Measurements from ENCODE around the gene USP34. TPM values are rescaled to one million over a fixed set of nuclear protein-coding genes. Genes with fewer than 3 reads are reported as not detected.

USP34 gene
- total and polyA plus RNA-seq, 2 donors from 2014 or later, result 37.2 to 112 TPM

DNA sequence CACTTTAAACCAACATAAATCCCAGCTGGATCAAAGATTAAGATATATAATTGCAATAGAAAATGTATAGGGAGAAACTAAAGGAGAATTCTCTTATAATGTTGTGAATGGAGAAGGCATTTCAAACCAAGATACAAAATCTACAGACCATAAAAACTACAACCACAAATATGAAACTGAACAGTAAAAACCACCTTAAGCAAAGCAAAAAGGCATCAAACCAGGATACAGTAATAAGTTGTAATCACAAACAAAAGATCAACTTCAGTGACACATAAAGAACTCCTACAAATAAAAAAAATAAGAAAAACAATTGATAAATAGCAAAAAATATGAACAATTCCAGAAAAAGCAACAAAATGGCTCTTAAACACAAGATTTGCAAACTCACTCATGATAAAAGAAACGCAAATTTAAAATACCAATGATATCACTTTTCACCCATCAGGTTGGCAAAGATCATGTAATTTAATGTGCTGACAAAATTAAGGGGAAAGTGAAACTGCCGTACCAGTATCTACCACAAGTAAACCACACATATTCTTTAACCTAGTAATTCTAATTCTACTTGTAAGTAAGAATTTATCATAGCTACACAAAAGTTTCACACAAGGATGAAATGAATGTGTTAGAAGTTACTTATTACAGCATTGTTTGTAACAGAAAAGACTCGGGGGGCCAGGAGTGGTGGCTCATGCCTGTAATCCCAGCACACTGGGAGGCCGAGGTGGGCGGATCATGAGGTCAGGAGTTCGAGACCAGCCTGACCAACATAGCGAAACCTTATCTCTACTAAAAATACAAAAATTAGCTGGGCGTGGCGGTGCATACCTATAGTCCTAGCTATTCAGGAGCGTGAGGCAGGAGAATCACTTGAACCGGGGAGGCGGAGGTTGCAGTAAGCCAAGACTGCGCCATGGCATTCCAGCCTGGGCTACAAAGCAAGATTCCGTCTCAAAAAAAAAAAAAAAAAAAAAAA lies 101.9 kb downstream of the USP34 start:
- FAIRE-seq, result no peak

DNA sequence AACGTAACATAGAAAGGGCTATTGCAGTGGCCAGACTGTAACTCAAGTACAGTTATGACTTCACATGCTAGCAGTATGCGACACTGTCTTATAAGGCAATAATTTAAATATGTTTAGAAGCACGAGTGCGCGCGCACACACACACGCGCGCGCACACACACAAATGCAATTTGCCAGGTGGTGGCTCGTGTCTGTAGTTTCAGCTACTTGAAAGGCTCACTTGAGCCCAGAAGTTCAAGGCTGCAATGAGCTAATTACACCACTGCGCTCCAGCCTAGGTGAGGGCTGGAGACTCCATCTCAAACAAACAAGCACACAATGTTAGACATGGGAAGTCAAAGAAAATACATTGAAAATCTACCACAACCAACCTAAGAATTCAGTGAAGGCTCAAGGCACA lies 103.7 kb downstream of the USP34 start:
- Histone ChIP-seq H3K27ac (ENCODE audit: low read depth in 2 of 2, low read length in 2 of 2) (no peak overlapping the region), H3K9ac (ENCODE audit: low read length in 3 of 3) (no peak overlapping the region), H3K9me3 (ENCODE audit: control insufficient read depth in 2 of 3, insufficient read depth in 1 of 3, low read length in 3 of 3) (no peaks in the 10 kb centered on the region), H3K4me1 (ENCODE audit: control insufficient read depth in 2 of 3, insufficient read depth in 2 of 3, low read depth in 1 of 3, low read length in 3 of 3) (no peaks in the 10 kb centered on the region), H3K36me3 (ENCODE audit: control insufficient read depth in 2 of 3, insufficient read depth in 3 of 3, low read length in 3 of 3) (peaks cover 0 to 16% (median 8%) of the 10 kb centered on the region in 3 donors), H3K27me3 (ENCODE audit: control insufficient read depth, insufficient read depth, low read length) (no peaks in the 10 kb centered on the region), H3K4me3 (ENCODE audit: low read length in 3 of 3) (no peak overlapping the region)
- no peak for DNase-seq
- intact Hi-C loops (cut with DNase I), result no loop called here
- TF ChIP-seq, protein P1, sequence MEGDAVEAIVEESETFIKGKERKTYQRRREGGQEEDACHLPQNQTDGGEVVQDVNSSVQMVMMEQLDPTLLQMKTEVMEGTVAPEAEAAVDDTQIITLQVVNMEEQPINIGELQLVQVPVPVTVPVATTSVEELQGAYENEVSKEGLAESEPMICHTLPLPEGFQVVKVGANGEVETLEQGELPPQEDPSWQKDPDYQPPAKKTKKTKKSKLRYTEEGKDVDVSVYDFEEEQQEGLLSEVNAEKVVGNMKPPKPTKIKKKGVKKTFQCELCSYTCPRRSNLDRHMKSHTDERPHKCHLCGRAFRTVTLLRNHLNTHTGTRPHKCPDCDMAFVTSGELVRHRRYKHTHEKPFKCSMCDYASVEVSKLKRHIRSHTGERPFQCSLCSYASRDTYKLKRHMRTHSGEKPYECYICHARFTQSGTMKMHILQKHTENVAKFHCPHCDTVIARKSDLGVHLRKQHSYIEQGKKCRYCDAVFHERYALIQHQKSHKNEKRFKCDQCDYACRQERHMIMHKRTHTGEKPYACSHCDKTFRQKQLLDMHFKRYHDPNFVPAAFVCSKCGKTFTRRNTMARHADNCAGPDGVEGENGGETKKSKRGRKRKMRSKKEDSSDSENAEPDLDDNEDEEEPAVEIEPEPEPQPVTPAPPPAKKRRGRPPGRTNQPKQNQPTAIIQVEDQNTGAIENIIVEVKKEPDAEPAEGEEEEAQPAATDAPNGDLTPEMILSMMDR (IDR thresholded peaks at IDR 0.05; ENCODE audit: borderline replicate concordance, extremely low read depth, insufficient read depth), result no peak
- no peak for FAIRE-seq

More for the DNA sequence above, 101.9 kb downstream of the USP34 start:
- TF ChIP-seq, protein P1 (IDR thresholded peaks at IDR 0.05; ENCODE audit: borderline replicate concordance, extremely low read depth, insufficient read depth), result no peak
- no peak for DNase-seq
- Histone ChIP-seq H3K4me1 (ENCODE audit: control insufficient read depth in 2 of 3, insufficient read depth in 2 of 3, low read depth in 1 of 3, low read length in 3 of 3) (no peaks in the 10 kb centered on the region), H3K27ac (ENCODE audit: low read depth in 2 of 2, low read length in 2 of 2) (no peak overlapping the region), H3K4me3 (ENCODE audit: low read length in 3 of 3) (no peak overlapping the region), H3K36me3 (ENCODE audit: control insufficient read depth in 2 of 3, insufficient read depth in 3 of 3, low read length in 3 of 3) (peaks cover 0 to 12% (median 4%) of the 10 kb centered on the region in 3 donors), H3K9me3 (ENCODE audit: control insufficient read depth in 2 of 3, insufficient read depth in 1 of 3, low read length in 3 of 3) (no peaks in the 10 kb centered on the region), H3K27me3 (ENCODE audit: control insufficient read depth, insufficient read depth, low read length) (no peaks in the 10 kb centered on the region), H3K9ac (ENCODE audit: low read length in 3 of 3) (no peak overlapping the region)
- intact Hi-C loops (cut with DNase I), result no loop called here

DNA sequence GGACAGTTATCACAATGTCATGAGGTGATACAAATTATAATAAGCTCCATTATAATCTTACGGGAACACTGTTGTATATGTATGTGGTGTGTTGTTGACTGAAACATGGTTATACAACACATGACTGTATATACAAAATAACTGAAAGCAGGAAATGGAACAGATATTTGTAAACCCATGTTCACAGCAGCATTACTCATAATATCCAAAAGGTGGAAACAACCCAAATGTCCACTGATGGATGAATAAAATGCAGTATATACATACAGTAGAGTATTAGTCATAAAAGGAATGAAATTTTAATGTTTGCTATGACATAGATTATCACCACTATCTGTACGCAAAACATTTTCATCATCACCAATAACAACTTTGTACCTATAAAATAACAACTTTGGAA lies 107.3 kb downstream of the USP34 start:
- Histone ChIP-seq H3K4me1 (ENCODE audit: control insufficient read depth in 2 of 3, insufficient read depth in 2 of 3, low read depth in 1 of 3, low read length in 3 of 3) (no peaks in the 10 kb centered on the region), H3K9ac (ENCODE audit: low read length in 3 of 3) (no peak overlapping the region), H3K4me3 (ENCODE audit: low read length in 3 of 3) (no peak overlapping the region), H3K27me3 (ENCODE audit: control insufficient read depth, insufficient read depth, low read length) (no peaks in the 10 kb centered on the region), H3K27ac (ENCODE audit: low read depth in 2 of 2, low read length in 2 of 2) (no peak overlapping the region), H3K9me3 (ENCODE audit: control insufficient read depth in 2 of 3, insufficient read depth in 1 of 3, low read length in 3 of 3) (no peaks in the 10 kb centered on the region), H3K36me3 (ENCODE audit: control insufficient read depth in 2 of 3, insufficient read depth in 3 of 3, low read length in 3 of 3) (peaks cover 0 to 12% (median 4%) of the 10 kb centered on the region in 3 donors)
- intact Hi-C loops (cut with DNase I), result no loop called here
- TF ChIP-seq, protein P1 (IDR thresholded peaks at IDR 0.05; ENCODE audit: borderline replicate concordance, extremely low read depth, insufficient read depth), result no peak
- DNase-seq, result no peak
- no peak for FAIRE-seq

Data from kidney (tissue), 14 donors.